SH-SY5Y (cell line): Measurements from ENCODE around the gene STAT4.

Experiments used
- GATA2 ChIP-seq: IDR thresholded peaks from 2 replicates; pipeline ENCODE4 v1.6.1; 2011; ENCODE audit warnings: mild to moderate bottlenecking, low read depth, low read length
- GATA3 ChIP-seq: IDR thresholded peaks from 2 replicates; pipeline ENCODE4 v1.6.1; 2011; ENCODE audit warnings: low read depth, mild to moderate bottlenecking, low read length, moderate library complexity

- TF ChIP-seq GATA2 (no peak), GATA3 (no peak)
Measured at GRCh38 chr2:191178806-191179514, 28.2 kb upstream of the STAT4 start.
